Testis (tissue), 2 donors: ENCODE data around the gene PLD1.

Experiments used
- POLR2A ChIP-seq: fragments of 450-650 bp; IDR thresholded peaks from one replicate; pipeline ENCODE4 v1.6.1; 2017; ENCODE audit warnings: antibody characterized with exemption, mild to moderate bottlenecking, moderate library complexity
- TF ChIP-seq, protein P1 (sequence below), 3 experiments: fragments of 450-650 bp in 2 of 3; fragments of 200-600 bp in 1 of 3; sonication (generic) in 1 of 3; IDR thresholded peaks; one replicate each; pipeline ENCODE4 v1.5.1; 2016 to 2019; ENCODE audit warnings: antibody characterized with exemption in 3 of 3, mild to moderate bottlenecking in 2 of 3, moderate library complexity in 1 of 3

DNA sequence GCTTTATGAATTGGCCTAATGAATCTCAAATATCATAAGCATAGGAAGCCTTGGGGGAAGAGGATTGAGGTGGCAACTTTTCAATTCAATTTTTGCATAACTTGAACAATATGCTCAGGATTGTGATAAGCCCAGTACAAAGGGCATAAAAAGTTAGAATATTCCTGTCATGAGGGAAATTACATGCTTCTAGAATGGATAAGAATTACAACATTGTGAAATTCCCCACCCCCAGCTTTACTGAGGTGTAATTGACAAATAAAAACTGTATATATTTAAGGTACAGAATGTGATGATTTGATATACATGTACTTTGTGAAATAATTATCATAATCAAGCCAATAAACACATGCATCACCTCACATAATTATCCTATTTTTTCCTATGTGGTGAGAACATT is 217.5 kb downstream of the PLD1 start:
- TF ChIP-seq, protein P1, sequence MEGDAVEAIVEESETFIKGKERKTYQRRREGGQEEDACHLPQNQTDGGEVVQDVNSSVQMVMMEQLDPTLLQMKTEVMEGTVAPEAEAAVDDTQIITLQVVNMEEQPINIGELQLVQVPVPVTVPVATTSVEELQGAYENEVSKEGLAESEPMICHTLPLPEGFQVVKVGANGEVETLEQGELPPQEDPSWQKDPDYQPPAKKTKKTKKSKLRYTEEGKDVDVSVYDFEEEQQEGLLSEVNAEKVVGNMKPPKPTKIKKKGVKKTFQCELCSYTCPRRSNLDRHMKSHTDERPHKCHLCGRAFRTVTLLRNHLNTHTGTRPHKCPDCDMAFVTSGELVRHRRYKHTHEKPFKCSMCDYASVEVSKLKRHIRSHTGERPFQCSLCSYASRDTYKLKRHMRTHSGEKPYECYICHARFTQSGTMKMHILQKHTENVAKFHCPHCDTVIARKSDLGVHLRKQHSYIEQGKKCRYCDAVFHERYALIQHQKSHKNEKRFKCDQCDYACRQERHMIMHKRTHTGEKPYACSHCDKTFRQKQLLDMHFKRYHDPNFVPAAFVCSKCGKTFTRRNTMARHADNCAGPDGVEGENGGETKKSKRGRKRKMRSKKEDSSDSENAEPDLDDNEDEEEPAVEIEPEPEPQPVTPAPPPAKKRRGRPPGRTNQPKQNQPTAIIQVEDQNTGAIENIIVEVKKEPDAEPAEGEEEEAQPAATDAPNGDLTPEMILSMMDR (IDR thresholded peaks at IDR 0.05) = no peak
- no peak for TF ChIP-seq POLR2A
